ENCODE measurements around the gene SEMA4B. TPM values are rescaled to one million over a fixed set of nuclear protein-coding genes. Genes with fewer than 3 reads are reported as not detected.

Gene SEMA4B
- total and polyA plus RNA-seq, 2 experiments from 2014 or later: 16.7 to 48.2 TPM

GRCh38 chr15:90205886-90206285, 4.8 kb downstream of the SEMA4B start:
- H3K36me3 ChIP-seq (ENCODE audit: insufficient read depth): no peaks in the 10 kb centered on the region
- Mint-ChIP-seq H3K9me3 (no peaks in the 10 kb centered on the region), H3K27me3 (ENCODE audit: insufficient read depth, low read depth, poor library complexity) (peaks cover 16% of the 10 kb centered on the region), H3K36me3 (ENCODE audit: low read depth) (peaks cover 11% of the 10 kb centered on the region; the same call in 2 of the 3 replicates), H3K4me1 (peaks cover 14% of the 10 kb centered on the region), H3K27ac (no peak overlapping the region), H3K4me3 (no peak overlapping the region)
- peaks cover 5% of the 10 kb centered on the region; the same call in 1 of the 2 replicates for H3K4me1 ChIP-seq (ENCODE audit: insufficient read depth)
- no peaks in the 10 kb centered on the region for H3K9me2 ChIP-seq (ENCODE audit: insufficient read depth)
- no peak overlapping the region for H3K4me2 ChIP-seq
- no peak overlapping the region for H3K4me3 ChIP-seq
- ATAC-seq: no peak
- DNase-seq (ENCODE audit: low spot score): no peak
- no peaks in the 10 kb centered on the region for H3F3A ChIP-seq (replicated peaks; ENCODE audit: low read depth)
- no peak overlapping the region for H2AFZ ChIP-seq
- H3K27ac ChIP-seq (ENCODE audit: low read depth): no peak overlapping the region
- peaks cover 21% of the 10 kb centered on the region for H4K20me1 ChIP-seq (replicated peaks; ENCODE audit: insufficient read depth)
- no peak for TF ChIP-seq STAT1 (IDR thresholded peaks at IDR 0.05; ENCODE audit: unreplicated experiment)
- TF ChIP-seq ZNF462 (CRISPR knock-in tag; IDR thresholded peaks at IDR 0.05): no peak
- no peak for TF ChIP-seq JUNB (IDR thresholded peaks at IDR 0.05; ENCODE audit: unreplicated experiment)
- no peak for TF ChIP-seq ZNF331 (CRISPR knock-in tag; IDR thresholded peaks at IDR 0.05; ENCODE audit: low read depth)
- TF ChIP-seq EZH2phosphoT487 (IDR thresholded peaks at IDR 0.05; ENCODE audit: unreplicated experiment): no peak
- no peak for TF ChIP-seq CTCF (conservative IDR thresholded peaks at IDR 0.05; ENCODE audit: low read depth in 2 of 2)
- TF ChIP-seq CREB1 (CRISPR knock-in tag; IDR thresholded peaks at IDR 0.05; ENCODE audit: low read depth): no peak
- TF ChIP-seq EZH2 (IDR thresholded peaks at IDR 0.05; ENCODE audit: low read depth, unreplicated experiment): no peak
- no peak for TF ChIP-seq POLR2AphosphoS5 (IDR thresholded peaks at IDR 0.05; ENCODE audit: low read depth)
- no peak for TF ChIP-seq NANOG (IDR thresholded peaks at IDR 0.05; ENCODE audit: borderline replicate concordance)
- TF ChIP-seq REST (IDR thresholded peaks at IDR 0.05; ENCODE audit: unreplicated experiment): no peak
- no peak for TF ChIP-seq ETS1 (IDR thresholded peaks at IDR 0.05)
- no peak for TF ChIP-seq ZNF114 (CRISPR knock-in tag; IDR thresholded peaks at IDR 0.05)
- H3K79me2 ChIP-seq (replicated peaks; ENCODE audit: insufficient read depth): peaks cover 47% of the 10 kb centered on the region
- no peaks in the 10 kb centered on the region for H3K27me3 ChIP-seq (ENCODE audit: insufficient read depth)

Measured in GM23338 (cell line).